Measurements from ENCODE around the gene SAMD8.
"Not testable (repeated sequence)": the region's sequence is repeated elsewhere in the genome, so short reads cannot be mapped to it uniquely, and the experiment has no call there.

SAMD8 gene

DNA sequence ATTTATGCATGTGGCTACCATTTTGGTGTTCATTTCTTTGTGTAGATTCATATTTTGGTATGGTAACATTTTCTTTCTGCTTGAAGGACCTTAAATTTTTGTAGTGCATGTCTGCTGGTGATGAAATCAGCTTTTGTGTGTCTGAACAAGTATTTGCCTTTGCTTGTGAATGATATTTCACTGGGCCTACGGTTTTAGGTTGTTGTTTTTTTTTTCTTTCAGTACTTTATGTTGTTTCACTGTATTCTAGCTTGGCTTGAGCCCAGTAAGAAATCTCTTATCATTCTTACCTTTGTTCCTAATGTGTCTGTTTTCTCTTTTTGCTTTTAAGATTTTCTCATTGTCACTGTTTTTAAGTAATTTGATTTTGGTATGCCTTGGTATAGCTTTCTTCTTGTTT lies 31.9 kb downstream of the SAMD8 start:
- no peak for DNase-seq

DNA sequence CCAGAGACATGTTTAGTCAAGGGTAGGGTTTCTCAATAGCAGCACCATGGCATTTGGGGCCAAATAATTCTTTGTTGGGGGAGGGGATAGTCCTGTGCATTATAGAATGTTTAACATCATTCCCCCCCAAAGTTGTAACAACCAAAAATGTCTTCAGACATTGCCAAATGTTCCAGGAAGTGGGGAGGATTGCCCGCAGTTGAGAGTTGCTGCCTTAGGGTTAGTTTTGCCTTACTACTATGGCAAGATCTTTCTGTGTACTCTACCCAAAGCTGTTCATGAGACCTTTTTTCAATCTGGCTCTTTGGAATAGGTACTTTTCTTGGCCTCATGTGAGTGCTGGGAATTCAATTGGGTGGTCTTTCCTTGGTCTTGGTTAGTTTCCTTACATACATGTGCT lies 34.1 kb downstream of the SAMD8 start:
- DNase-seq, result no peak

DNA sequence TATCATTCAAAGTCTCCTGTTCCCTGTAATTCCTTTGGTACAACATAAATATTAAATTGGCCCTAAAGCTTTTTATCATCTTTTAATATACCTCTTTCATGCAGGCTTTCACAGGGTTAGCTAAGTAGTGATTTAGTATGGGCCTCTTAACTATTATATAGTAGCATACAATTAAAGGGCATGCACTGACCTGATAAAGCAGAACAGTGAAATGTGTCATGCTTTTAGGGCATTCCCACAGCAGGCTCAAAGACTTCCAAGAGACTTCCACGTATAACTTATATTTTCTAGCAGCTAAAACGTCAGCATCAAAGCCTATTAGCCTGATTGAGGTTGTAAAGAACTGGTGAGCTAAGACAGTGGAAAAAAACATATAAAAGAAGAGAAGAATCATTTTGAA lies 35.3 kb downstream of the SAMD8 start:
- no peak for DNase-seq

DNA sequence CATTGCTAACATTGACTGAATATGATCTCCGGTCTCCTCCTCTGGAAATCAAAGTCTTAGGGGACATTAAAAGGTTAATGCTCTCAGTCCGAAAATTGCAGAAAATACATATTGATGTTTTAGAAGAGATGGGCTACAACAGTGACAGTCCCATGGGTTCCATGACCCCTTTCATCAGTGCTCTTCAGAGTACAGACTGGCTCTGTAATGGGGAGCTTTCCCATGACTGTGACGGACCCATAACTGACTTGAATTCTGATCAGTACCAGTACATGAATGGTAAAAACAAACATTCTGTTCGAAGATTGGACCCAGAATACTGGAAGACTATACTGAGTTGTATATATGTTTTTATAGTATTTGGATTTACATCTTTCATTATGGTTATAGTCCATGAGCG lies 39.2 kb downstream of the SAMD8 start:
- no peak for DNase-seq

DNA sequence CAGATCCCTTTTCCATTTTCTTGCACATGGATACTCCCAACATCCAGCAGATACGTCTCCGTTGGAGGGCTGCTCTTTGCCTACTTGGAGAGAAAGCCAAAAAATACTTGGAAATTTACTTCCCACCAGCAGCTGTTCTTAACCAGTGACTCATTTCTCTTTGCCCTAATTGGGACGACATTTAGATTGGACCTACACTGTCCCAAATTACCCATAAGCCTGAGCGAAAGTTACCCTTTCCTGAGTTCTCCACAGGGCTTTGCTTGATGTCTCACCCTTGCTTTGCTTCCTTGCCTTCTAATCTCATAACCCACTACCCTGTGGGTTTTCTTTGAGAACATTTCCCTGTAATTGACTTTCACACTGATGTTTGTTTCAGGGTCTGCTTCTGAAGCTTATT lies 48.1 kb downstream of the SAMD8 start:
- no peak for DNase-seq

DNA sequence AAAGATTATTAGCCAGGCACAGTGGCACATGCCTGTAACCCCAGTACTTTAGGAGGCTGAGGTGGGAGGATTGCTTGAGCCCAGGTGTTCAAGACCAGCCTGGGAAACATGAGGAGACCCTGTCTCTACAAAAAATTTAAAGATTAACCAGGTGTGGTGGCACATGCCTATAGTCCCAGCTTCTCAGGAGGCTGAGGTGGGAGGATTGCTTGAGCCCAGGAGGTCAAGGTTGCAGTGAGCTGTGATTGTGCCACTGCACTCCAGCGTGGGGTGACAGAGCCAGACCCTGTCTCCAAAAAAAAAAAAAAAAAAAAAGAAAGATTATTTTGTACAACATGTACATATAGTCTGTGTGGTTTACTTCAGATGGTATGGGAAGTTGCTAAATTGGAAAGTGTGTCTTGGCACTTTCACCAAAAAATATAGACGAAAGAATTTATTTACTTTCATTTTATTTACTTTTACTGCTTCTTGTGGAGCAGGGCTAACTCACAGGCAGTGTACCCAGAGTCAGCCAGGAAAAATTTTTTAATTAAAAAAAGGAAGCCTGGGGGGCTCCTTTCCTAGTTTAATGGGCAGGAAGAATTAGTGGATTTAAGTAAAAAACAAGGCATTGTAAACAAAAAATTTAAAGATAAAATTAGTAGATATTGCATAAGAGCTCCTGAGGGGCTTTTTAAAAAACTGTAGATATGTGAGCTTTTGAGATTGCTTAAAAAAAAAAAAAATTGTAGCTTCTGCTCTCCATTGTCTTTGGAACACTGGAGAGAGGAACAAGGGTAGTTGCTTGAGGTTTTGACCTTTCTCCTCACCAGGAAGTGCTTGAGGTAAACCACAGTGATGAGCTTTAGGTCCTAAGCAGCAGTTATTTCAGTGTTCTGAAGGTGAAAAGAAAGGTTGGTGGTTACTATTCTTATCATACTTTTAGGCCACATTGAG lies 54.5 kb downstream of the SAMD8 start:
- DNase-seq, result no peak

DNA sequence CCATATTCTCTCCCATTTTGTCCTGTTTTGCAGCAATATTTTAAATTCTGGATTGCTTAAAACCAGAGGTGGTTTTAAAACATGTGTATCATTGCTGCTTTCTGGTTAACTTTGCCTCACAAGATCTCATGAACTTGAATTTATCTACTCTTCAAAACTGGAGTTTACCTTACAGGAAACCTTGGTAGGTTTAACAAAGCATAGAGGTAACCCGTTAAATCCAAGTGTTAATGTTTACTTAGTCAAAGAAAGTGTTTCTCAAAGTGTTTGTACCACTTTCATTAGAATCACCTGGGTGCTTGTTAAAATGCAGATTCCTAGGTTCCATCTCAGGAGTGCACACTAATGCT lies 55.1 kb downstream of the SAMD8 start:
- no peak for DNase-seq

DNA sequence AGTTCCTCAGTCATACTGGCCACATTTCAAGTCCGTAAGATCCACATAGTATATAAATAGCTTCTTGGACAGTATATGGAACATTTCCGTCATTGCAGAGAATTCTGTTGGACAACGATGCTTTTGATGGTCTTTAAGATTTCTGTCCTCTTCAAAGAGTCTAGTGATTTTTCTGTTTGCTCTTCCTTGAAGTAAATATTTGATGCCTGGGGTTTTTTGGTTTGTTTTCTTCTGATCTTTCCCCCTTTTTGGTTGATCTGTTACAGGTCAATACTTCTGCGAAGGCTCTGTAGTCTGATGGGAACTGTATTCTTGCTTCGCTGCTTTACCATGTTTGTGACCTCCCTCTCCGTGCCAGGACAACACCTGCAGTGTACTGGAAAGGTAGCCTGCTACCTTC lies 56.8 kb downstream of the SAMD8 start:
- DNase-seq, result no peak

DNA sequence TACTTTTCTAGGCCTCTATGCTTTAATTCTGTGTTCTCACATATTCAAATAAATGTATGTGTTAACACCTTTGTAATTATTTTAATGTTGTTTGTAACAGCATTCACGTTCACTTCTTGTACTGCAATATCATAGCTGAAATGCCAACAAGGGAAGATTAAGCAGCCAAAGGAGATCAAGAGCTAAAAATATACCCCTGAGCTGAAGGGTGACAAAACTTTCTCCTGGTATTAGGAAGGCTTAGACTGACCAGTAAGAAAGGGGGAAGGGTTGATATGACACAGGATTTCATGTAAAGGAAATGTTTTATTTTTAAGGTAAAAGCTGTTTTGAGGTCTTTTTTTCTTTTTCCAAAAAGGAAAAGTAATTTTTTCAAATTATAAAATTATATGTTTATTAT lies 58.8 kb downstream of the SAMD8 start:
- no peak for DNase-seq

DNA sequence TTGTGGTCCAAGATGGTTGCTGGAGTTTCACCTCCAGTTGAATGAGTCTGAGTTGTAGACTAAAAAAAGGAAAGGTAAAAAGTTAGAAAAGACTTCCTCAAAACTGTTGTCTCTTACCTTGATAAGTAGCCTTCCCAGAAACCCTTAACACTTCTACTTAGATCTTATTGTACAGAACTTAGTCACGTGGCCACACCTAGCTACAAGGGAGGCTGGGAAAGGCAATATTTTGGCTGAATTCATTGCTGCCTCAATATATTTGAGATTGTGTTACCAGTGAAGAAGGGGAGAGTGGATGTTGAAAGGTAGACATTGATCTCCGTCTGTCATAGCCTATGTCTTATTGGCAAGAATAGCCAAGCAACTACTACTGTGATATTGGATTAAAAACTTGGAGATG lies 63.6 kb downstream of the SAMD8 start:
- DNase-seq, result no peak

DNA sequence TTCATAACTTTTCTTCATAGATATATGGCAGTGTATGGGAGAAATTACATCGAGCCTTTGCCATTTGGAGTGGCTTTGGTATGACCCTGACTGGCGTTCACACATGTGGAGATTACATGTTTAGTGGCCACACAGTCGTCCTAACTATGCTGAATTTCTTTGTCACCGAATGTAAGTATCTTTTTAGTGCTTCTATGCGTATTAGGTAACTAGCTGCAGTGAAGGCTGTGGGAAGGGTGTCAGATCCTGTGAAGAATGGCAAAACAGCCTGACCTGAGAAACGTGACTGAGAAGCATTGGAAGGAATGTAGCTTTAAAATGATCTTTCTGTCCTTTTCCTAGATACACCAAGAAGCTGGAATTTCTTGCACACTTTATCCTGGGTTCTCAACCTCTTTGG lies 64.6 kb downstream of the SAMD8 start:
- no peak for DNase-seq

DNA sequence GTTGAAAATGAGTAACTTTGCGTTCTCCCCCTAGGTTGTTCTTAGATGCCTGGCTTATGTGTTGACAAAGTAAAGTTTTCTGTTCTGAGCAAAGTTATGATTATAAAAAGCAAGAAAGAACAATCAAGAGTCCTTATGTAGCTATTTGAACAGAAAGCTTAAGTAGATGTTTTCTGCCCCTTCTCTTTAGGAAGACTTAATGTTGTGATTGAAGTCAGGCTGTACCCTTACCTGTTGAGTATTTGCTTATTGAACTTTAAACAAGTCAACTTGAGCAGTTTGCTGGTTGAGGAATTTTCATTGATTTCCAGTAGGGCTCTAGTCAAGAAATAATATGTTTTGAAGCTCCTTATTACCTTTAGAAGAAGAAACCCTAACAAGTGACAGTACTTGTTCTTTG lies 65.3 kb downstream of the SAMD8 start:
- no peak for DNase-seq

DNA sequence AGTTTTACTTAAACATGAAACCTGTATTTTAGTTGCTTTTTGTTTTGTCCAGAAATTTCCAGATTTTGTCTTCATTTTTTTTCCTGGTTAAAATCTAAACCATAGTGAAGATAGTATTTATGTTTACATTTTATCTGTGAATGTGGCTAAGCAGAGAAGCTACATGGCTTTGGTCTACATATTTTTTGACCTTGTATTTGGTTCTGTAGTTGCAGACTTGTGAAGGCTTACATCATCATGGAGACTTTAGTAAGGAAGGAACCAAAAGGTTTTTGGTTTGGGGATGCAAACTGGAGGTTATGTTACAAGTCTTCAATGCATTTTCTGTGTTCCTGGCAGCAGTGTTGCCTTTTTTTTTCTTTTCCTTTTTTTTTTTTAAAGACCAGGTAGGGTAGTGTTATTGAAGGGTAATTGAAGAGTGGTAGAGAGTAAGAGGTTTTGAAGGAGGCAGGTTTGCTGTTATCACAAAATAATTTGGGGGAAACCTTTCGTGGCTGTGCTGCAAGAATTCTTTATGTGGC lies 68.3 kb downstream of the SAMD8 start:
- DNase-seq, result no peak

DNA sequence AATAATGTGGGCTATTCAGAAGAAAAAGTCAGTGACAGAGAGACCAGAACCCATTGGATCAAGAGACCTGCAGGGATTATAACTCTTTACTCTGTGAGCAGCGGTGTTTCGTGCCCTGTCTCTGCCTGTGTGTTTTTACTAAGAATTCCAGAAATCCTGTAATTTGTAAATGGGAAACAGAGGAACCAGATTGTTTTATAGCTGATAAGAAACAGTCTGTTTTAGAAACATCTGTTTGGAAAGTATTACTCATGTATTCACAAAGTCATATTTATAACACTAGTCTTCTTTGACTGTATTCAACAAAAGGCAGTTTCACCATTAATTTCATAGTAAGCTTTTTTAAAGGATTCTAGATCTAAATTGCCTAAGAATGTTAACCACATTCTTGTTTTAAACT lies 69.1 kb downstream of the SAMD8 start:
- no peak for DNase-seq

DNA sequence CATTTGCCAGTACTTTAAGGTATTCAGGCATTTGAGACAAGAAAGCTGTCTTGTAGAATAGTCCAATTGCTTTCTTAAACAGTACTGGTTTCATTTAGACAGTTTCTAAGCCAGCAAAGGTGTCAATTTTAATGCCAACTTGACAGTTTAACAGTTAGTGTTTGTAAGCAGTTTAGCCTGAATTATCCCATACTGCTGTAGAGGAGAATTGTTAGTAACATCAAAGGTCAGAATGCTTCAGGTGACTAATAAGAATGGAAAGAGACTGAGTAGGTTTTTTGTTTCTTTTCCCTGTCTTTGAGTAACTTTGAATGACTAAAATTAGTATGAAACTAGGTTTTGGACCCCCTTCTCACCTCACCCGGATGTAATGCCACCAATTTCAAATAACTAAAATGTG lies 69.6 kb downstream of the SAMD8 start:
- no peak for DNase-seq

DNA sequence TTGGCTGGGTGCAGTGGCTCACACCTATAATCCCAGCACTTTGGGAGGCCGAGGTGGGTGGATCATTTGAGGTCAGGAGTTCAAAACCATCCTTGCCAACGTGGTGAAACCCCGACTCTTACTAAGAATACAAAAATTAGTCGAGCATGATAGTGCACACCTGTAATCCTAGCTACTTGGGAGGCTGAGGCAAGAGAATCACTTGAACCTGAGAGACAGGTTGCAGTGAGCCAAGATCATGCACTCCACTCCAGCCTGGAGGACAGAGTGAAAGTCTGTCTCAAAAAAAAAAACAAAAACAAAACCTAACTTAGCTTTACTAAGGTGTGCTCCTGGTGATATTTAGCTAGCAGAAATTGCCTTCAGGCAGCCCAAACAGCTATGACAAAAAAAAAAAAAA lies 74.9 kb downstream of the SAMD8 start:
- no peak for DNase-seq

DNA sequence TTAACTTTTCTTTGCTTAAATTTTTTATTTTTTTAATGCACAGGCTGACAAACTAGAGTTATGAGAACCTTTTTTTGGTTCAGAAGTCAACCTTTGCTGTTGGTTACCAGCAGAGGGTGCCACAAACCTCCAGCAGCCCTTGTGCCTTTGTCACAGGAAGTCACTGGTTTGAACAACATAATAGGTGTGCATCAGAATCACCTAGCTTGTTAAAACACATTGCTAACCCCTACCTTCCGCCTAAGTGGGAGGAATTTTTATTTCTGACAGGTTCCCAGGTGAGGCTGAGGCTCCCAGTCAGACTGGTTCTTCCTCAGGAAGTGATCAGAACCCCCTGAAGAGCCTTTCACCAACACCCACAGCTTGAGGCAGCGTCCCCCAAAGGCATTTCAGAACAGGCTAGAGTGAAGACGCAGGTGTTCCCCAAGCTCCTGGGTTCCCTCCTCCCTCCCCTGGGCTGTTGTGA lies 76.5 kb downstream of the SAMD8 start:
- DNase-seq, result no peak

DNA sequence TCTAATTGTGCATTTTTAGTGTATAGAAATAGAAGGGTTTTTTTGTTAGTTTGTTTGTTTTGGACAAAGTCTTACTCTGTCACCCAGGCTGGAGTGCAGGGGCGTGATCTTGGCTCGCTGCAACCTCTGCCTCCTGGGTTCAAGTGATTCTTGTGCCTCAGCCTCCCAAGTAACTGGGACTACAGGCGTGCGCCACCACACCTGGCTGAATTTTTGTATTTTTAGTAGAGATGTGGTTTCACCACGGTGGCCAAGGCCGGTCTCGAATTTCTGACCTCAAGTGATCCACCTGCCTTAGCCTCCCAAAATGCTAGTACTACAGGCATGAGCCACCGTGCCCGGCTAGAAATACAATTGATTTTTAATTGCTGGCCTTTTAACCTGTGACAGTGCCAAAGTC lies 77.1 kb downstream of the SAMD8 start:
- DNase-seq, result not testable (repeated sequence)

DNA sequence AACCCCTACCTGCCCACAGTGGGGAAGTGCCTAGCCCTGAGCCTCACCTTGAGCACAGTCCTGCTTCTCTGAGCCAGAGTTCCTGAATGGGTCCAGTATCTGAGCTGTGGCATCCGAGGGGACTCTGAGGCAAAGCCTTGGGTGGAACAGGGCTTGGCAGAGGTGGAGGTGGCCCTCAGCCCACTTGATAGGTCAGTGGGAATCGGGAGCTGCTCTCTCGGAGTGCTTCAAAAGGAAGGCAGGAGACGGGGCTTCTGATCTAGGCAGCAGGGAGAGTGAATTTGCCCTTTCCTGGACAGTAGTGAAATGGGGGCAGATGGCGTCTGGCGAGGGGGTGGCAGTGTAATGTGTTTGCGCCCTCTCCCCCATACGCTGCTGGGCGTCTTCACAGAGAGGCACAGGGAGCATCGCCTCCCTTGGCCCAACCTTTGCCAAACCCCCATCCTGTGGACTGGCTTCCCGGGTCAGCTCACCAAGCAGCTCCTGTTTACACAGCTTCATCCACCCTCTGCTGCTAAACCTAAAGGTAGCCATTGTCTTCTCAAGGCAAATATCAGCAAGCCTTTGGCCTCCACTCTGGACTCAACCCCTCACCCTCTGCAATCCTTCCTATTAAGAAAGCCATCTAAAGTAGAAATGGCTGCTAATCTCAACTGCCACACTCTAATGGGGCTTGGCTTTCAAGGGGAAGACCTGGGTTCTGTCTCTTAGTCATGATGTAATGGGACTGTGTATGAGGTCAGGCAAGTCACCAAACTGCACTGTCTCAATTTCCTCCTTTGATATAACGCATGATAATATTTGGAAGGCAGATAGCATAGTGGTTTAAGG lies 78.0 kb downstream of the SAMD8 start:
- no peak for DNase-seq

DNA sequence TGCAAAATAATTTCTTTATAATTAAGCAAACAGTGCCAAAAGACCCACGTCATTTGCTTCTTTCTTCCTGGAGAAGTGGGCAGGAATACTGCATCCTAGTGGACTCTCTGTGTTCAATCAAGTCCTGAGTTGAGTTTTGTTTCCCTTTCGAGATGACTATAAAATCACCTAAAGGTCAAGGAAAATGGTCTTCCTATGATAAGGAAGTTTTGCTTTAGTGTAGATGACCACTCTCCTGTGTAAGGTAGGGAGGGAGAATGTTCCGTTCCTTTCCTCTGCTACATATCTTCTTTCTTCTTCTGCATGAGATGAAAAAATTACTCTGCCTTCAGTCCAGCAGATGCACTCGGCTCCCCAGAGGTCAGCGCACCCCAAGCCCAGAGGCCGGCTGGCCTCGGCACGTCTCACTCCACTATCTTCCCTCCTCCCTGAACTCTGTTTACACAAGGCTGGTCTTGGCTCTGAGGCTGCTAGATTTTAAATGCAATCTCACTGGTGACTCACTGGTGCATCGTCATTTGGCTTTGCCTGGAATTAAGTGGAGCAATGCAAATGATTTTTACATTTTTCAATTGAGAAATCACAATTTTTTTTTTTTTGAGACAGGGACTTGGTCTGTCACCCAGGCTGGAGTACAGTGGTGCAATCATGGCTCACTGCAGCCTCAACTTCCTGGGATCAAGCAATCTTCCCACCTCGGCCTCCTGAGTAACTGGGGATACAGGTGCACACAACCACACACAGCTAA lies 80.5 kb downstream of the SAMD8 start:
- DNase-seq, result no peak

DNA sequence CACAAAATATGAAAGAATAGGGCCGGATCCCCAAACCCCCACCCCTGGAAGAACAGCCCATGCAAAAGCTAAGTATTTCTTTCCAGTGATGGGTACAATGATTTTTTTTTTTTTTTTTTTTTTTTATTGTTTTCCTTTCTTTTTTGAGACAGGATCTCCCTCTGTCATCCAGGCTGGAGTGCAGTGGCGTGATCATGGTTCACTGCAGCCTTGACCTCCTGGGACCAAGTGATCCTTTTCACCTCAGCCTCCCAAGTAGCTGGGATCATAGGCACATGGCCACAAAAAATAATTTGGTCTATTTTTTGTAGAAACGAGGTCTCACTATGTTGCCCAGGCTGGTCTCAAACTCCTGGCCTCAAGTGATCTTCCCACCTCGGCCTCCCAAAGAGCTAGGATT lies 83.2 kb downstream of the SAMD8 start:
- not testable (repeated sequence) for DNase-seq

DNA sequence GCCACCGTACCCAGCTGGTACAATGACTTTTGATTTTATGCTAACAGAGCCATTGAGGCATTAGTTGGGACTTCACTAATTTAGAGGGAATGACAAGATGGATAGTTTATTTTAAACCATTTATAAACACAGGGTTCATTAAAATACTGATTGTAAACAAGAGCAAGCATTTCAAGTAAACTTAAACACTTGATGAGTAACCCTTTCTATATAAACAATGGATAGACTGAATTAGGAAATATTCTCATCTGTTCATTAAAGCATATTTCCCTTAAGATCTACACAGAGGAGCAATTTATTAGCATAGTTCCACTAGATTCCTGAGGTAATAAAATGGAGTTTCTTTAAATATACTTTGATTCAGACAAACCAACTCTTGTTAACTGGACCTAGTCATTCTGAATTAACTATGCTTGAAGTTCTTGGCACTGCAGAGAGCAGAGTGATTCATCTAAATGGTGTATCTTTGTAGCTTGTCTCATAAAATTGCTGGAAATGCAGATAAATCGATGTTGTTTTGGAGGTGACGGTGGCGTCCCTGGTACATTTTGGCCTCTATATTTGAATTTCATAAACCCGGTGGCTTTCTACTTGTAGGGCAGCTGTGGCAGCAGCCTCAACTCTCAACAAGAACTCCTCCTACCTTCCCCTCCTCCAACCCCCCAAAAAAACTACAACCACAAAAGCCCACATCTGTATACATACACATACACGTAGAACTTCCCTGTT lies 83.7 kb downstream of the SAMD8 start:
- no peak for DNase-seq

DNA sequence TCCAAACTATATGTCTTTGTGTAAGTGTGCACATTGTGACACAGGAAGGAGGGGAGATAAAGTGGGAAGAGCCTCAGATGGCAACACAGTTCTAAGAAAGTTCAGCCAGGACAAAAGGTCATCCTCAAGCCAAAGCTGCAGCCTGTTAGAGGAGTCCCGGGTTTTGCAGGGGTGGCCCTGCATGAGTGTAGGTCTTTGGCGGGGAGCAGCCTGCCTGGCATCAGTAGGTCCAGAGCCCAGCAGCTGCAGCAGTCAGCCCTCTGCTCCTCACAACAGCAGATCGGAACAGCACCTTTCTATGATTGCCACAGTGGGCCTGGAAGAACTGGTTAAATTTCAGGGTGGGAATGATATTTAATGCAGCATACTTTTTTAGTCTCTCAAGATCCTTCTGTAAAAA lies 85.6 kb downstream of the SAMD8 start:
- no peak for DNase-seq

Data from DMS153 (cell line).